CD4-positive, alpha-beta T cell treated with Interleukin-6 at 100 ng/mL for 8 hours (primary cell): ENCODE data around the gene MED16.
"Not testable (repeated sequence)": the region's sequence is repeated elsewhere in the genome, so short reads cannot be mapped to it uniquely, and the experiment has no call there.

ENCODE experiments used
- DNase-seq: peaks from one replicate; pipeline ENCODE4 v3.0.0-alpha.2; 2020; ENCODE audit warnings: mixed read lengths, low spot score

Gene MED16

GRCh38 chr19:853614-854220 is 39.3 kb downstream of the MED16 start:
- DNase-seq = not testable (repeated sequence)

GRCh38 chr19:853014-853585 is 39.9 kb downstream of the MED16 start:
- DNase-seq = no peak

- no peak for DNase-seq
Observed at GRCh38 chr19:852136-853013, 40.6 kb downstream of the MED16 start, which contains the start of gene ELANE. Gene ELANE (plus strand): TSS chr19:852303. CDS start chr19:852329, 26 bp downstream.

GRCh38 chr19:850979-851335 is 42.0 kb downstream of the MED16 start:
- DNase-seq = no peak

- DNase-seq = no peak
Observed at GRCh38 chr19:850221-850978, 42.6 kb downstream of the MED16 start.

- not testable (repeated sequence) for DNase-seq
Observed at GRCh38 chr19:849195-849594, 43.8 kb downstream of the MED16 start.

- no peak for DNase-seq
Observed at GRCh38 chr19:848386-848921, 44.5 kb downstream of the MED16 start.

GRCh38 chr19:845707-846521 is 47.1 kb downstream of the MED16 start:
- no peak for DNase-seq

GRCh38 chr19:844546-844971 is 48.4 kb downstream of the MED16 start:
- DNase-seq = no peak

GRCh38 chr19:843836-844545 is 49.0 kb downstream of the MED16 start:
- no peak for DNase-seq

- DNase-seq = no peak
Observed at GRCh38 chr19:843180-843835, 49.7 kb downstream of the MED16 start.

- DNase-seq = not testable (repeated sequence)
Observed at GRCh38 chr19:842802-843179, 50.2 kb downstream of the MED16 start.

GRCh38 chr19:840519-841206 is 52.3 kb downstream of the MED16 start, which contains the start of gene PRTN3:
Gene PRTN3 (plus strand): TSS chr19:840999. CDS start chr19:841009, 10 bp downstream.
- no peak for DNase-seq

GRCh38 chr19:835210-835810 is 57.7 kb downstream of the MED16 start:
- no peak for DNase-seq

GRCh38 chr19:834216-834615 is 58.8 kb downstream of the MED16 start:
- no peak for DNase-seq

GRCh38 chr19:831407-832369 is 61.3 kb downstream of the MED16 start:
- no peak for DNase-seq

GRCh38 chr19:829129-829758 is 63.7 kb downstream of the MED16 start:
- DNase-seq = no peak
